NCI-H510A treated with DMSO at 0.1 percent for 48 hours (cell line): ENCODE data around the gene BCL7C.
A peak's percentile ranks its signal among the peaks of the same experiment; 100 is the strongest.
"Not testable (repeated sequence)": the region's sequence is repeated elsewhere in the genome, so short reads cannot be mapped to it uniquely, and the experiment has no call there.

Experiments
- DNase-seq: peaks from one replicate; lab custom pipeline; 2025; lab: John Stamatoyannopoulos, UW

Gene BCL7C

GRCh38 chr16:30860729-30861128 is 33.1 kb downstream of the BCL7C start:
- not testable (repeated sequence) for DNase-seq

- no peak for DNase-seq
Measured at GRCh38 chr16:30858829-30859423, 35.0 kb downstream of the BCL7C start.

- DNase-seq: no peak
Measured at GRCh38 chr16:30858111-30858495, 35.8 kb downstream of the BCL7C start.

- no peak for DNase-seq
Measured at GRCh38 chr16:30853758-30854157, 40.1 kb downstream of the BCL7C start.

DNA sequence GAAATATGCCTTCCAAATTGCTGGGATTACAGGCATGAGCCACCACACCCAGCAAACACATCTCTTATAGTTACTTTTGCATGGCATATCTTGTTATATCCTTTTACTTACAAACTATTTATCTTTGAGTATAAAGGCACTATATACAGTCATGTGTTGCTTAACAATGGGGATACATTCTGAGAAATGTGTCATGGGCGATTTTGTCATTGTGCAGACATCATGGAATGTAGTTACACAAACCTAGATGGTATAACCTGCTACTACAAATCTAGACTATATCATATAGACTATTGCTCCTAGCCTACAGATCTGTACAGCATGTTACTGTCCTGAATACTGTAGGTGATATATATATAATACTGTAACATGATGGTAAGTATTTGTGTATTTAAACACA is 43.6 kb downstream of the BCL7C start:
- no peak for DNase-seq

- no peak for DNase-seq
Measured at GRCh38 chr16:30846649-30847402, 47.1 kb downstream of the BCL7C start.

DNA sequence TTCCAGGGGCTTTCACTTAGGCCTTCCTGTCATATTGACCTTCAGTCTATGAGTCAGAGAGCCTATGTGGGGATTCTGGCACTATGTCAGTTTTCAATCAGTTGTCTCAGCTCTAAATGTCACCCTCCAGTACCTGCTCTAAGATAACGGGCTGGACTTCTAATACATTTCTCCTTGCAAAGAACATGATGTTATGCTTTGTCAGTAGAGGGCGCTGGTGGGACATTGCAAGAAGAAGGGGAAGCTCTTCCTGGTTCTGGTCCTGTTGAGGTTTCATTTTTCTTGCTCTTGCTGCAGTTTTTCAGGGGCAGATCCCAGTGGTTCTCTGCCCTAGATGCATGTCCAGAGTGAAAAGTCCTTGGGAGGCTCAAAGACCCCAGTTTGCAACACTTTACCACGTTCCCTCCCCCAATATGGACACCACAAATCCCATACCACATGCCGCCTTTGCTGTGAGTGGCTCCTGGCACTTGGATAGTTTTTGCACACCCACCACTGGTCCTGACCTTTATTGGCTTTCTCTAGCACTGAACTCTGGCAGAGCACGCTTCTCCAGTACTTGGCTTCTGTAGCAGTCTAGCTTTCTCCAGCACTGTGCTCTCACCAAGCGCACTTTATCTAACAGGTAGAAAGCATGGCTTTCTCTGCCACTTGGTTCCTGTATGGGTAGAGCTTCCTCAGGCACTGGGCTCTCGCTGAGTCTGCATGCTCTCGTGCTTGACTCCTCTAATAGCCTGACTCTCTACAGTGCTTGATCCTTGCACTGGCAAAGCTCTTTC is 49.0 kb downstream of the BCL7C start:
- DNase-seq: peak; percentile 90

GRCh38 chr16:30844346-30844670 is 49.6 kb downstream of the BCL7C start:
- no peak for DNase-seq

- DNase-seq: no peak
Measured at GRCh38 chr16:30843501-30843900, 50.4 kb downstream of the BCL7C start.

DNA sequence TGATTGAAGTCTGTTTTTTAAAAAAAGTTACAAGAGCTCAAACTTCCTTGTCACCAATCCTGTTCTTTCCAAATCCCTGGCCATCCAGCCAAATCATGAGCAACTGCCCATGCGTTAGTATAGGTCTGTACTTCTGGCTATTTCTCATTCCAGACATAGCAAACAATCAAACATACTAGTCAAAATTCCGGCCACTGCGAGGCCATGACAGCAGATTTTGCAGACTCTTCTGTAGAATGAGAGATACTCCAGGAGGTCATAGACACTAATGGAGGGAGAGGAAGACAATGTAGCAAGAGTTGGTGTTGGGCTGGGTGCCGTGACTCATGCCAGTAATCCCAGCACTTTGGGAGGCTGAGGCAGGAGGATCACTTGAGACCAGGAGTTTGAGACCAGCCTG is 50.9 kb downstream of the BCL7C start:
- DNase-seq: no peak

- no peak for DNase-seq
Measured at GRCh38 chr16:30841332-30841731, 52.5 kb downstream of the BCL7C start.

DNA sequence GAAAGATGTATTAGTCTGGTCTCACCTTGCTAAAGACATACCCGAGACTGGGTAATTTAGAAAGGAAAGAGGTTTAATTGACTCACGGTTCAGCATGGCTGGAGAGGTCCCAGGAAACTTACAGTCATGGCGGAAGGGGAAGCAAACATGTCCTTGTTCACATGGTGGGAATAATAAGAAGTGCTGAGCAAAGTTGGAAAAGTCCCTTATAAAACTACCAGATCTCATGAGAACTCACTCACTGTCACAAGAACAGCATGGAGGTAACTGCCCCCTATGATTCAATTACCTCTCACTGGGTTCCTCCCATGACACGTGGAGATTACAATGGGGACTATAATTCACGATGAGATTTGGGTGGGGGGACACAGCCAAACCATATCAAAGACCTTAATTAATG is 53.3 kb downstream of the BCL7C start:
- no peak for DNase-seq

DNA sequence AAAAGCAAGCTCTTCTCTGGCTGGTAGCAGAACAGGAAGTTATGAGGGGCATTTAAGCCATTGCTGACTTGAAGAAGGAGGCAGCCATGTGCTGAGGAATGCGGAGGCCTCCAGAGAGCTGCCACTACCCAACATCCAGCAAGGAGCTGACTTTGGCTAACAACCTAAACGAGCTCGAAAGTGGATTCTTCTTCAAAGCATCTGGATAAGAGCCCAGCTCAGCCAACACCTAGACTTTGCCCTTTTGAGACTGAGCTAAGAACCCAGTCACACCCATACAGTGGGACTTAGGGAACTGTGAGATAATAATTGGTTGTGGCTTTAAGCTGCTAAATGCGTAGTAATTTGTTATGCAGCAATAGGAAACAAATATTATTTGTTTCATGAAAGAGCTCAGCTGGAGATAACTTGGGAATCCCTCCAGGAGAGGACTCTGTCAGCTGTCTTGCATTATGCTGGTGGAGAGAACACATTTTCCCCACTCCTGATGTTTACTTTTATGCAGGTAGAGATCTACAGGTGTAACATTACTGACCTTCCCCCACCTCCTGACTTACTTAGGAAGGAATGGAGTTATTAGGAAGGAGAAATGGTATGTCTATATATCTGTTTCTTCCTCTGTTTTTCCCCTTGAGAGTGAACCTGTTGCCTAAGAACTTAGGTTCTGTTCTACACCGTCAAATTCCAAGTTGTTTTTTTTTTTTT is 54.2 kb downstream of the BCL7C start:
- peak; percentile 49 for DNase-seq

DNA sequence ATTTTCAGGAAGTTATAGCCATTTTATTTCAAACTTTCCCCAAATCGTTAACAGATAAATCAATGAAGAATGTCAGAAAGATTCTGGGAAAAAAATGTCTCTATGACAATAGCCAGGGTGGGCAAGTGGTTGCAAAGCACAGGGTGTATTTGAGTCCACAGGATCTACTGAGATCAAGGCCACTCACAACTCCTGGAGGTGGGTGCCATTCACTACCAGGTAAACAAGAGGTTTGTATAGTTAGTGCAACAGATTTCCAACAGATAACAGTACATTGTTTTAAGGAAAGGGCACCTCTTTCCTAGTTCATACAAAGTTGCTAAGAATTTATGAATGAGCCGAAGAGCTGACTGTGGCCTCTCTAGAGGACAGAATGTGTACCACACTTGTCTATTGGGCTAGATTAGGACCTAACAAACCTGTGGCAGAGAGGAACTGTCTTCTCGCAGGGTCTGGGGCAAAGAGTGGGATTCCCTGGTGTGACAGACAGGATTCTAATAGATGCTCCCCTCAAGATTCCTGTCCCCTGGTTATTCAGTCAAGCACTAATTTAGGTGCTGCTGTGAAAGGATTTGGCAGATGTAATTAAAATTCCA is 54.9 kb downstream of the BCL7C start:
- DNase-seq: no peak

- DNase-seq: no peak
Measured at GRCh38 chr16:30837904-30838303, 56.0 kb downstream of the BCL7C start.
